BLaER1 treated with 17β-estradiol and CSF1 and Interleukin-3, amounts not matched to agents 10 nM and 100 nM (cell line): Measurements from ENCODE around the gene TST.
A peak's percentile ranks its signal among the peaks of the same experiment; 100 is the strongest.

ENCODE experiments used
- H3K27ac ChIP-seq, 11 experiments: shearing (Covaris generic); formaldehyde crosslinking; 2 replicates each; pipeline ENCODE4 v1.8.1; 2022
- H3K27me3 ChIP-seq, 11 experiments: shearing (Covaris generic); formaldehyde crosslinking; 2 replicates each; pipeline ENCODE4 v1.8.1; 2022
- H3K36me3 ChIP-seq, 11 experiments: shearing (Covaris generic); formaldehyde crosslinking; 2 replicates each; pipeline ENCODE4 v1.8.1; 2022
- H3K4me1 ChIP-seq, 10 experiments: shearing (Covaris generic); formaldehyde crosslinking; 2 replicates each; pipeline ENCODE4 v1.8.1; 2022
- H3K4me2 ChIP-seq, 11 experiments: shearing (Covaris generic); formaldehyde crosslinking; 2 replicates each; pipeline ENCODE4 v1.8.1; 2022
- H3K4me3 ChIP-seq, 10 experiments: shearing (Covaris generic); formaldehyde crosslinking; 2 replicates each; pipeline ENCODE4 v1.8.1; 2022
- H3K9ac ChIP-seq, 11 experiments: shearing (Covaris generic); formaldehyde crosslinking; 2 replicates each; pipeline ENCODE4 v1.8.1; 2022
- H3K9me3 ChIP-seq, 11 experiments: shearing (Covaris generic); formaldehyde crosslinking; replicated peaks in 1 of 11; 2 replicates each; pipeline ENCODE4 v1.8.1; 2022
- H4K20me1 ChIP-seq, 11 experiments: shearing (Covaris generic); formaldehyde crosslinking; 2 replicates each; pipeline ENCODE4 v1.8.1; 2022
- Cebpa-rat ChIP-seq, 11 experiments: shearing (Covaris generic); IDR thresholded peaks; 2 replicates each; pipeline ENCODE4 v1.8.1; 2022

TST gene

GRCh38 chr22:37050913-37051312 is 31.7 kb upstream of the TST start:
- H3K4me3 ChIP-seq = no peak overlapping the region; a peak in 1 of 20 replicates
- TF ChIP-seq Cebpa-rat (IDR thresholded peaks at IDR 0.05) = no peak
- H3K9ac ChIP-seq = peak overlapping the region in 1 of 11 experiments; percentile 38; a peak in 2 of 22 replicates
- H3K9me3 ChIP-seq = no peaks in the 10 kb centered on the region
- peaks cover 46 to 68% (median 65%) of the 10 kb centered on the region in 10 experiments for H3K4me1 ChIP-seq
- H3K27ac ChIP-seq = peak overlapping the region in 5 of 11 experiments; percentile 23 to 61 (median 49); a peak in 9 of 22 replicates
- H3K27me3 ChIP-seq = no peaks in the 10 kb centered on the region
- H3K4me2 ChIP-seq = peak overlapping the region in 9 of 11 experiments; percentile 13 to 100 (median 96); a peak in 16 of 22 replicates
- peaks cover 2 to 27% (median 15%) of the 10 kb centered on the region in 11 experiments; a peak in 19 of 22 replicates for H3K36me3 ChIP-seq
- H4K20me1 ChIP-seq = peaks cover 0 to 36% (median 17%) of the 10 kb centered on the region in 11 experiments; a peak in 13 of 22 replicates

- Histone ChIP-seq H3K27me3 (no peaks in the 10 kb centered on the region), H3K4me3 (no peak overlapping the region), H3K4me1 (peaks cover 57 to 72% (median 66%) of the 10 kb centered on the region in 10 experiments), H3K27ac (no peak overlapping the region), H3K9ac (no peak overlapping the region), H3K4me2 (peak overlapping the region in 2 of 11 experiments; percentile 1 to 3; a peak in 1 of 22 replicates), H3K36me3 (0 out of 22 replicates have a peak, but pooled peaks cover 0 to 11% (median 0%) of the 10 kb centered on the region in 11 experiments), H4K20me1 (peaks cover 0 to 22% (median 12%) of the 10 kb centered on the region in 11 experiments; a peak in 12 of 22 replicates), H3K9me3 (no peaks in the 10 kb centered on the region)
- no peak for TF ChIP-seq Cebpa-rat (IDR thresholded peaks at IDR 0.05)
Measured at GRCh38 chr22:37049224-37049623, 30.0 kb upstream of the TST start.

GRCh38 chr22:37048133-37048532 is 28.9 kb upstream of the TST start:
- Histone ChIP-seq H3K9ac (no peak overlapping the region), H3K4me2 (no peak overlapping the region), H3K4me3 (no peak overlapping the region), H3K4me1 (peaks cover 54 to 71% (median 66%) of the 10 kb centered on the region in 10 experiments), H3K27ac (no peak overlapping the region), H4K20me1 (peaks cover 0 to 11% (median 1%) of the 10 kb centered on the region in 11 experiments; a peak in 9 of 22 replicates), H3K27me3 (no peaks in the 10 kb centered on the region), H3K9me3 (no peaks in the 10 kb centered on the region), H3K36me3 (0 out of 22 replicates have a peak, but pooled peaks cover 0 to 3% (median 0%) of the 10 kb centered on the region in 11 experiments)
- no peak for TF ChIP-seq Cebpa-rat (IDR thresholded peaks at IDR 0.05)

DNA sequence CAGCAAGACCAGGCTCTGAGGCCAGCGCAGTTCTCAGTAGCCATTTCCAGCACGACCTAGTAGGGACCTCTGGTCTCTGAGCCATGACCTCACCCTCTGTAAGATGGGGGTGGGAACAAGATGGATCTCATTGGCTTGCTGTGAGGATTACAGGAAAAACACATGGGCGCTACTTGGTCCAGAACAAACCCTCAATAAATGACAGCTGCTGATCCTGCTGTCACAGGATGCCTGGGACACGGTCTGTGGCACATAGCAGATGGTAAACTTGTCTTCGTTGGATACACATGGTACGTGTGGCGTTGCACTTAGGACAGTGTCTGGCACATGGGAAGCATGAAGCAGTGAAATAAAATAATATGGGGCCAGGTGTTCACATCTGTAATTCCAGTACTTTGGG is 27.8 kb upstream of the TST start:
- Histone ChIP-seq H3K4me1 (peaks cover 43 to 62% (median 56%) of the 10 kb centered on the region in 10 experiments), H3K27ac (peak overlapping the region in 2 of 11 experiments; percentile 20 to 21; a peak in 2 of 22 replicates), H3K4me2 (peak overlapping the region in 8 of 11 experiments; percentile 3 to 70 (median 54); a peak in 14 of 22 replicates), H3K9me3 (no peaks in the 10 kb centered on the region), H3K36me3 (no peaks in the 10 kb centered on the region), H3K9ac (no peak overlapping the region), H4K20me1 (peaks cover 0 to under 1% (median 0%) of the 10 kb centered on the region in 11 experiments; a peak in 3 of 22 replicates), H3K4me3 (no peak overlapping the region), H3K27me3 (no peaks in the 10 kb centered on the region)
- TF ChIP-seq Cebpa-rat (IDR thresholded peaks at IDR 0.05) = no peak

GRCh38 chr22:37046589-37046988 is 27.3 kb upstream of the TST start:
- Histone ChIP-seq H4K20me1 (no peaks in the 10 kb centered on the region), H3K4me2 (peak overlapping the region in 8 of 11 experiments; percentile 3 to 70 (median 54); a peak in 14 of 22 replicates), H3K4me3 (no peak overlapping the region), H3K36me3 (no peaks in the 10 kb centered on the region), H3K4me1 (peaks cover 43 to 61% (median 56%) of the 10 kb centered on the region in 10 experiments), H3K27ac (peak overlapping the region in 2 of 11 experiments; percentile 20 to 21; a peak in 2 of 22 replicates), H3K27me3 (no peaks in the 10 kb centered on the region), H3K9ac (no peak overlapping the region), H3K9me3 (no peaks in the 10 kb centered on the region)
- no peak for TF ChIP-seq Cebpa-rat (IDR thresholded peaks at IDR 0.05)

GRCh38 chr22:37045958-37046357 is 26.7 kb upstream of the TST start:
- H3K4me2 ChIP-seq = peak overlapping the region; percentile 42 to 87 (median 65)
- no peak for TF ChIP-seq Cebpa-rat (IDR thresholded peaks at IDR 0.05)
- no peaks in the 10 kb centered on the region for H3K36me3 ChIP-seq
- H3K4me3 ChIP-seq = no peak overlapping the region
- H4K20me1 ChIP-seq = no peaks in the 10 kb centered on the region
- H3K4me1 ChIP-seq = peaks cover 49 to 64% (median 59%) of the 10 kb centered on the region in 10 experiments
- no peaks in the 10 kb centered on the region for H3K9me3 ChIP-seq
- no peak overlapping the region for H3K9ac ChIP-seq
- H3K27me3 ChIP-seq = no peaks in the 10 kb centered on the region
- no peak overlapping the region for H3K27ac ChIP-seq

- H4K20me1 ChIP-seq = no peaks in the 10 kb centered on the region
- no peaks in the 10 kb centered on the region for H3K9me3 ChIP-seq
- H3K27me3 ChIP-seq = no peaks in the 10 kb centered on the region
- H3K27ac ChIP-seq = no peak overlapping the region; a peak in 1 of 22 replicates
- H3K4me3 ChIP-seq = no peak overlapping the region
- no peak for TF ChIP-seq Cebpa-rat (IDR thresholded peaks at IDR 0.05)
- 0 out of 22 replicates have a peak overlapping the region, but pooled peaks of 1 of the 11 experiments have one; percentile 6 for H3K9ac ChIP-seq
- H3K36me3 ChIP-seq = no peaks in the 10 kb centered on the region
- H3K4me1 ChIP-seq = peaks cover 46 to 64% (median 57%) of the 10 kb centered on the region in 10 experiments
- H3K4me2 ChIP-seq = peak overlapping the region; percentile 42 to 87 (median 65)
Measured at GRCh38 chr22:37044634-37045625, 25.7 kb upstream of the TST start.

- TF ChIP-seq Cebpa-rat (IDR thresholded peaks at IDR 0.05) = no peak
- peaks cover 45 to 64% (median 56%) of the 10 kb centered on the region in 10 experiments for H3K4me1 ChIP-seq
- no peaks in the 10 kb centered on the region for H3K27me3 ChIP-seq
- H4K20me1 ChIP-seq = no peaks in the 10 kb centered on the region
- H3K4me2 ChIP-seq = peak overlapping the region; percentile 30 to 87 (median 65)
- H3K4me3 ChIP-seq = no peak overlapping the region
- H3K9me3 ChIP-seq = no peaks in the 10 kb centered on the region
- H3K36me3 ChIP-seq = no peaks in the 10 kb centered on the region
- no peak overlapping the region for H3K9ac ChIP-seq
- H3K27ac ChIP-seq = no peak overlapping the region
Measured at GRCh38 chr22:37043828-37044538, 24.7 kb upstream of the TST start.
